Activated effector memory CD4-positive, alpha-beta T cell treated with anti-CD3 and anti-CD28 coated beads, Interleukin-2, amount 50 U/mL, for 16 hours (primary cell): ENCODE data around the gene DNLZ.
"Not testable (repeated sequence)": the region's sequence is repeated elsewhere in the genome, so short reads cannot be mapped to it uniquely, and the experiment has no call there.

Source experiments
- DNase-seq: peaks from one replicate; pipeline ENCODE4 v3.0.0-alpha.2; 2020

The DNLZ gene

GRCh38 chr9:136358016-136358415 is 5.5 kb downstream of the DNLZ start:
- DNase-seq: no peak

GRCh38 chr9:136357202-136357725 is 6.3 kb downstream of the DNLZ start:
- no peak for DNase-seq

GRCh38 chr9:136355616-136356557 is 7.7 kb downstream of the DNLZ start:
- DNase-seq: no peak

- no peak for DNase-seq
Measured at GRCh38 chr9:136354592-136355085, 8.9 kb downstream of the DNLZ start.

GRCh38 chr9:136353757-136354488 is 9.6 kb downstream of the DNLZ start:
- DNase-seq: no peak

GRCh38 chr9:136353088-136353487 is 10.5 kb downstream of the DNLZ start:
- no peak for DNase-seq

GRCh38 chr9:136352682-136353081 is 10.9 kb downstream of the DNLZ start:
- no peak for DNase-seq

GRCh38 chr9:136351868-136352267 is 11.7 kb downstream of the DNLZ start:
- not testable (repeated sequence) for DNase-seq

- DNase-seq: no peak
Measured at GRCh38 chr9:136351252-136351800, 12.2 kb downstream of the DNLZ start.

- no peak for DNase-seq
Measured at GRCh38 chr9:136349546-136349945, 14.0 kb downstream of the DNLZ start.

- no peak for DNase-seq
Measured at GRCh38 chr9:136348691-136349090, 14.9 kb downstream of the DNLZ start.

GRCh38 chr9:136347472-136348256 is 15.9 kb downstream of the DNLZ start:
- no peak for DNase-seq

- DNase-seq: no peak
Measured at GRCh38 chr9:136346927-136347465, 16.5 kb downstream of the DNLZ start.

GRCh38 chr9:136346157-136346481 is 17.4 kb downstream of the DNLZ start:
- no peak for DNase-seq

GRCh38 chr9:136345281-136346156 is 18.0 kb downstream of the DNLZ start:
- no peak for DNase-seq

GRCh38 chr9:136344544-136345280 is 18.8 kb downstream of the DNLZ start:
- no peak for DNase-seq

GRCh38 chr9:136343884-136344269 is 19.7 kb downstream of the DNLZ start:
- no peak for DNase-seq

- no peak for DNase-seq
Measured at GRCh38 chr9:136343121-136343883, 20.2 kb downstream of the DNLZ start.
